Measurements from ENCODE around the gene ZNF668. TPM values are rescaled to one million over a fixed set of nuclear protein-coding genes. Genes with fewer than 3 reads are reported as not detected.

ZNF668 gene
- total and polyA plus RNA-seq, 2 donors (not counting 1 experiment from before 2014, with no cell fraction given), result 5.8 to 12.0 TPM

- Histone ChIP-seq H3K4me1 (ENCODE audit: control insufficient read depth in 2 of 2, insufficient read depth in 2 of 2, low read length in 2 of 2) (peaks cover 10 to 20% of the 10 kb centered on the region in 2 donors), H3K9me3 (ENCODE audit: control extremely low read depth in 1 of 3, control insufficient read depth in 2 of 3, insufficient read depth in 1 of 3, low read length in 2 of 3) (no peaks in the 10 kb centered on the region), H2AFZ (ENCODE audit: insufficient read depth, low read depth, low read length, poor library complexity, severe bottlenecking) (peak within 1 kb of the TSS; percentile 80), H3K4me2 (replicated peaks; ENCODE audit: low read depth, low read length, poor library complexity, severe bottlenecking) (peak within 1 kb of the TSS; percentile 72), H4K20me1 (ENCODE audit: control insufficient read depth, insufficient read depth, low read length, poor library complexity, severe bottlenecking) (peaks cover 26% of the 10 kb centered on the region), H3K36me3 (replicated peaks in 1 of 2; ENCODE audit: control extremely low read depth in 1 of 2, control insufficient read depth in 1 of 2, extremely low read depth in 1 of 2, insufficient read depth in 2 of 2, low read length in 1 of 2) (peaks cover 7 to 33% of the 10 kb centered on the region in 2 experiments), H3K79me2 (ENCODE audit: control insufficient read depth, insufficient read depth, low read length) (peaks cover 44% of the 10 kb centered on the region), H3K4me3 (ENCODE audit: control extremely low read depth in 1 of 5, extremely low read depth in 1 of 5, insufficient read depth in 1 of 5, low read depth in 2 of 5, low read length in 4 of 5) (peak within 1 kb of the TSS; percentile 49 to 83 (median 66)), H3K9ac (ENCODE audit: low read length) (peak within 1 kb of the TSS; percentile 92), H3K27me3 (replicated peaks in 1 of 4; ENCODE audit: control extremely low read depth in 1 of 4, control insufficient read depth in 3 of 4, insufficient read depth in 4 of 4, low read length in 3 of 4) (no peaks in the 10 kb centered on the region), H3K27ac (ENCODE audit: low read length in 2 of 2) (peak within 1 kb of the TSS; percentile 72 to 95)
- TF ChIP-seq CTCF (IDR thresholded peaks at IDR 0.05), result no peak
- no peak for TF ChIP-seq EZH2 (IDR thresholded peaks at IDR 0.05; ENCODE audit: borderline replicate concordance, insufficient read depth, low read depth, low read length, poor library complexity, severe bottlenecking)
- ATAC-seq (ENCODE audit: low read depth) (peak; percentile 94), DNase-seq (peak; percentile 98)
- intact Hi-C loops (cut with micrococcal nuclease), result loop anchor here (1.0 kb wide), 3 partner anchors 23 to 43 kb away; partner anchors contain the start of genes VKORC1, ZNF646 and ZNF668
- ChIA-PET CTCF (interaction anchor here (0.6 to 3.3 kb wide), 10 partner anchors 10 to 325 kb away, joined by 3 to 24 read pairs (median 4); partner anchors contain the start of genes BCKDK, FUS, HSD3B7 and ZNF646), POLR2A (interaction anchor here (0.6 to 3.6 kb wide), 13 partner anchors 10 to 1473 kb away, joined by 3 to 36 read pairs (median 5); partner anchors contain the start of genes FBXL19, FUS, PYCARD and STX4)
- H3K27me3 Mint-ChIP-seq, result no peaks in the 10 kb centered on the region
- H3K4me3 Mint-ChIP-seq, result peak within 1 kb of the TSS; percentile 92
- H3K4me1 Mint-ChIP-seq, result peaks cover 15% of the 10 kb centered on the region
- under 1% methylated on average over 62 of the region's 68 CpGs for WGBS (ENCODE audit: insufficient coverage)
- H3K27ac Mint-ChIP-seq, result peak within 1 kb of the TSS; percentile 96
- H3K9me3 Mint-ChIP-seq (ENCODE audit: insufficient read depth), result no peaks in the 10 kb centered on the region
These were observed 43.6 kb upstream of the ZNF668 start, which contains the start of gene KAT8 for GRCh38 chr16:31117384-31118222. TSS of gene KAT8 (plus strand) at chr16:31117664. CDS start at chr16:31117682, 18 bp downstream.
